ENCODE measurements around the gene PAM16.

The PAM16 gene

DNA sequence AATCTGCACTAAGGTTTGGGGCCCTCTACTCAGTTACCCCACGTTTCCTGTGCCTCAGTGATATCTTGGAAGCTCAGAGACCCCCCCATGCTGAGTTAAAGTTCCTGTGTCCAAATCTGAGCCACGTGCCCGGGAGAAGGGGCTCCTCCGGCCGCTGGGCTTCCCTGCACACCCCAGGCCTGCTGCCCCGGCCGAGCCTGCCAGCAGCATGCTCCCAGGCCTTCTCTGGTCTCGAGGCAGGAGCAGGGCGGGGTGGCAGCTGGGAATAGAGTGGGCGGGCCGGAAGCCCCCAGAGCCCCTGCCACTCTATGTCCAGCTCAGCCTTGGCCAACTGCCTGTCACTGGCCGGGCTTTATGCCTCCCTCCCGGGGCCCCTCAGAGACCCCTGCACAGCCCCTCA is 14.9 kb upstream of the PAM16 start:
- no peak overlapping the region for H3K4me3 ChIP-seq (ENCODE audit: low read depth, low read length)
- TF ChIP-seq, protein P1, sequence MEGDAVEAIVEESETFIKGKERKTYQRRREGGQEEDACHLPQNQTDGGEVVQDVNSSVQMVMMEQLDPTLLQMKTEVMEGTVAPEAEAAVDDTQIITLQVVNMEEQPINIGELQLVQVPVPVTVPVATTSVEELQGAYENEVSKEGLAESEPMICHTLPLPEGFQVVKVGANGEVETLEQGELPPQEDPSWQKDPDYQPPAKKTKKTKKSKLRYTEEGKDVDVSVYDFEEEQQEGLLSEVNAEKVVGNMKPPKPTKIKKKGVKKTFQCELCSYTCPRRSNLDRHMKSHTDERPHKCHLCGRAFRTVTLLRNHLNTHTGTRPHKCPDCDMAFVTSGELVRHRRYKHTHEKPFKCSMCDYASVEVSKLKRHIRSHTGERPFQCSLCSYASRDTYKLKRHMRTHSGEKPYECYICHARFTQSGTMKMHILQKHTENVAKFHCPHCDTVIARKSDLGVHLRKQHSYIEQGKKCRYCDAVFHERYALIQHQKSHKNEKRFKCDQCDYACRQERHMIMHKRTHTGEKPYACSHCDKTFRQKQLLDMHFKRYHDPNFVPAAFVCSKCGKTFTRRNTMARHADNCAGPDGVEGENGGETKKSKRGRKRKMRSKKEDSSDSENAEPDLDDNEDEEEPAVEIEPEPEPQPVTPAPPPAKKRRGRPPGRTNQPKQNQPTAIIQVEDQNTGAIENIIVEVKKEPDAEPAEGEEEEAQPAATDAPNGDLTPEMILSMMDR (IDR thresholded peaks at IDR 0.05; ENCODE audit: low read depth, low read length) = no peak

DNA sequence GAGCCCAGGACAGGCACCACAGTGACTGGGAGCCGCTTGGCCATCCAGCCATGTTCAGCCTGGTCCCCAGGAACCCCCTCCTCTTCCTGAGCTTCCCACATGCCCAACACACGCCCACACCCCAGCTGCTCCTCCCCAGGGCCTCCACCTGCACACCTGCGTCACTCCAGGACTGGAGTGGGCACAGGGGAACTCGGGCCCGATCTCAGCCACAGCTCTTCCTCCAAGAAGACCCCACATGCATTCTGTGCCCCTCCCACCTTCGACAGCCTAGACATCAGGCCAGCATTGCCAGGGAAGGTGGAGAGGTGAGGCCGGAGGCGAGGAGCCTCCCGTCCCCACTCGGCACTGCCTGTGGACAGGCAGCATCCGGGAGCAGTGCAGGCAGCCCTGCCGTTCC is 14.5 kb upstream of the PAM16 start:
- H3K4me3 ChIP-seq (ENCODE audit: low read depth, low read length) = no peak overlapping the region
- TF ChIP-seq, protein P1 (IDR thresholded peaks at IDR 0.05; ENCODE audit: low read depth, low read length) = no peak

DNA sequence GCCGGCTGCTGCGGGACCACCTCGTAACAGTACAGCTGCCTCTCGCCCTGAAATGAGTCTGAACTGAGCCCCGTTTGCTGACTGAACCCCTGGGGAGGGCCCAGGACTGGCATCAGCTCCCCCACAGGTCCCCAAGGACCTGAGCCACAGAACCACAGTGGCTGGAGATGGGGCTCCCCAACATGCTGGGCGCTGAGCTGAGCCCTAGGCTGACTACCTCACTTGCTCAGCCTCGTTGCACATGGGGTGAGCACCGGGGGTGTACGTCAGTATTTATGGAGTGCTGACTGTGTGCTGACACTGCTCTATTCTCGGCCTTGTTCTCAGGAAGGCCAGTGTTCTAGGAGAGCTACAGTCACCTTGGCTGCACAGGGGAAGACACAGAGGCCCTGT is 13.9 kb upstream of the PAM16 start:
- TF ChIP-seq, protein P1 (IDR thresholded peaks at IDR 0.05; ENCODE audit: low read depth, low read length) = no peak

DNA sequence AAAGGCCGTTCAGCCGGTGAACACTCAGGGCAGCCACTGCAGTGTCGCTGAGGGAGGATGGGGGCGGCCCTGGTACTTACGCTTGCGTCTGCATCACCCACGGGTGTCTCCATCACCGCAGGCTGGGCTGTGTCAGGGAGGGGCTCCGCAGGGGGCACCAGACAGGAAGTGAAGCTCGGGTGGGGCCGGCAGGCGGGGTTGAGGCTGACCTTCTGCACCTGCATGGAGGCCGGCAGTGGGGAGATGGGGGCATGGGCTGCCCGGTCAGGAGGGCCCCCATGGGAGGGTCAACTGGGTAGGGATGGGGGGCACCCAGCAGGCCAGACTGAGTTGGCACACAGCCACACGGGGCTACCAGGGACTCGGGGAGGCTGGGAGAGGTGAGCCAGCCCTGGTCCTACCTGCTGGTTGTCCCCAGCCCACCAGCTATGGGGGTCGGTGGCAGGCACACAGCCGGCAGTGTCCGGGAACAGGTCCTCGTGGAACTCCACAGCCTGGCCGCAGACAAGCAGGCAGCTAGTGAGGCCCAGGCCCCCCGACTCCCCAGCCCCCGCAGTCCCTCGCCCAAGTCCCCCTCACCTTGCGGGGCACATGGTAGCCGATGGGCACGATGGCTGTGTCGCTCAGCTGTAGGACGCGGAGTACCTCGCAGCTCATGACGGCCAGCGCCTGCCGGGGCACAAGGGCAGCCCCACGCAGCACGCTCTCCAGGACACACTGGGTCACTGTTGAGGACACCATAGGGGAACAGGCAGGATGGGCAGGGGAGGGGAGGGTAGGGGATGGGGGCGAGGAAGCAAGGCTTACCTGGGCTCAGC is 13.3 kb upstream of the PAM16 start:
- TF ChIP-seq, protein P1 (IDR thresholded peaks at IDR 0.05; ENCODE audit: low read depth, low read length) = no peak
- no peak overlapping the region for H3K4me3 ChIP-seq (ENCODE audit: low read depth, low read length)

More for the DNA sequence above, 13.9 kb upstream of the PAM16 start:
- no peak overlapping the region for H3K4me3 ChIP-seq (ENCODE audit: low read depth, low read length)

DNA sequence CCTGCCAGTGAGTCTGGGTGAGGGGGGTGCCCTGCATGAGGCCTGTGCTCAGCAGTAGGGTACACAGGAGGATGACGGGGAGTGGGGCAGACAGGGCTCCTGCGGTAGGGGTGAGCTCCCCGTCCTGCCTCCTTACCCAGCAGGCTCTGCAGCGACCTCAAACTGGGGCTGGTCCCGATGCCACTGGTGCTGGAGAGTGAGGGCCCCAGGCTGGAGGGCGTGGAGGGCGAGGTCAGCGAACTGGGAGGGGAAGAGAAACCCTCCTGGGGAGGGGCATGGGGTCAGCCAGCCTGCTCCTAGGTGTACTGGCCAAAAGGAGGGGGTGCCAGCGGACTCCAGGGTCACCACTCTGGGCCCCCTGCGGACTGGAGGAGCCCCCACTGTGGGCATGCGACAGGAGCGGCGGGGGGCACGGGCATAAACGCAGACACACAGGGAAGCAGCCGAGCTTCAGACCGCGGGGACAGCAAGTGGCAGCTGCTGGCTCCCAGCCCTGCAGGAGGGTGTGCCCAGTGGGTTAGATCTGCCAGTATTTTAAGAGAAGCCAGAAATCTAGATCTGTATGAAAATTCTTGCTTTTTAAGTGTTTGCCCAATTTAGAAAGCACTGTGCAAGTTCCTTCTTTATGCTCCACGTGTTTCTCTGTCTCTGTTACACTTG is 11.5 kb upstream of the PAM16 start:
- no peak overlapping the region for H3K4me3 ChIP-seq (ENCODE audit: low read depth, low read length)
- TF ChIP-seq, protein P1 (IDR thresholded peaks at IDR 0.05; ENCODE audit: low read depth, low read length) = no peak

DNA sequence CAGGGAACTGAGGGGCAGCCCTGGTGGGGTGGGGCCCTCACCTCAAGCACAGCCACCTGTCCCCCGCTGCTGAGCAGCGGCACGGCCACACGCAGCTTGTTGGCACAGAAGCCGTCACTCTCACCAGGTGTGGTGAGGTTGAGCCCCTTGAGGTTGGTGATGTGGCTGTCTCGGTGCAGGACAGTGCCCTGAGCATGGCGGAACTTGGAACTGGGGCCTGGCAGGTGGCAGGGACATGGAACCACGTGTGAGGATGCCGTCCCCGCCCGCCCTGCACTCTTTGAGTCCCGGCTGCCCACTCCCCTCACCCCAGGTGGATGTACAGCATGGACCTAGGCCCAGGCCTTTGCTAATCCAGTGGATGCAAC is 10.8 kb upstream of the PAM16 start:
- TF ChIP-seq, protein P1 (IDR thresholded peaks at IDR 0.05; ENCODE audit: low read depth, low read length) = no peak
- H3K4me3 ChIP-seq (ENCODE audit: low read depth, low read length) = no peak overlapping the region
